Tibial nerve (tissue), 4 donors: ENCODE data around the gene ODAM. TPM values are rescaled to one million over a fixed set of nuclear protein-coding genes. Genes with fewer than 3 reads are reported as not detected.

Experiments
- DNase-seq, 2 donors: peaks; one replicate each; pipeline ENCODE4 v3.0.0-alpha.2; 2019; ENCODE audit warnings: low spot score in 2 of 2
- H3K27ac ChIP-seq, 4 donors: fragments of 200-600 bp; sonication (generic) in 3 of 4; one replicate each; pipeline ENCODE4 v1.5.1; 2017 to 2019; ENCODE audit warnings: mild to moderate bottlenecking in 1 of 4
- H3K27me3 ChIP-seq, 2 donors: fragments of 200-600 bp; sonication (generic) in 1 of 2; one replicate each; pipeline versions ENCODE4 v1.5.1 to v1.6.0; 2017 to 2019
- H3K36me3 ChIP-seq, 3 donors: fragments of 200-600 bp; sonication (generic); one replicate each; pipeline ENCODE4 v1.5.1; 2018 to 2019
- H3K4me1 ChIP-seq, 4 donors: fragments of 200-600 bp; sonication (generic) in 3 of 4; one replicate each; pipeline ENCODE4 v1.5.1; 2017 to 2019
- H3K4me3 ChIP-seq, 4 donors: fragments of 200-600 bp; sonication (generic) in 3 of 4; one replicate each; pipeline ENCODE4 v1.5.1; 2017 to 2019; ENCODE audit warnings: mild to moderate bottlenecking in 1 of 4, moderate library complexity in 1 of 4
- H3K9me3 ChIP-seq, 4 donors: fragments of 200-600 bp; sonication (generic) in 3 of 4; one replicate each; pipeline ENCODE4 v1.5.1; 2017 to 2019
- EP300 ChIP-seq, 2 donors: sonication (generic); formaldehyde crosslinking; IDR thresholded peaks; one replicate each; pipeline ENCODE4 v1.6.1; 2017; ENCODE audit warnings: antibody characterized with exemption in 2 of 2, mild to moderate bottlenecking in 1 of 2
- POLR2A ChIP-seq, 2 donors: fragments of 450-650 bp; IDR thresholded peaks; one replicate each; pipeline ENCODE4 v1.6.1; 2017; ENCODE audit warnings: antibody characterized with exemption in 2 of 2, mild to moderate bottlenecking in 2 of 2, moderate library complexity in 2 of 2
- WGBS, 2 donors: methylation state at CpG; one replicate each; pipeline ENCODE4 v1.1.5; 2018; 5-methylcytosine and 5-hydroxymethylcytosine counted together
- total RNA-seq, 4 donors: library from RNA; depleted of rRNA; stranded (reverse); fragments of >200 nt; gene quantifications; one replicate each; pipeline ENCODE4 v1.1.0, GENCODE V29; 2016
- TF ChIP-seq, protein P1 (sequence below), 5 experiments: fragments of 200-600 bp in 3 of 5; fragments of 450-650 bp in 2 of 5; sonication (generic) in 3 of 5; IDR thresholded peaks; one replicate each; pipeline ENCODE4 v1.5.1; 2016 to 2019; ENCODE audit warnings: antibody characterized with exemption in 5 of 5, mild to moderate bottlenecking in 3 of 5, moderate library complexity in 2 of 5

The ODAM gene
- total RNA-seq, 4 donors from 2014 or later, result not detected

DNA sequence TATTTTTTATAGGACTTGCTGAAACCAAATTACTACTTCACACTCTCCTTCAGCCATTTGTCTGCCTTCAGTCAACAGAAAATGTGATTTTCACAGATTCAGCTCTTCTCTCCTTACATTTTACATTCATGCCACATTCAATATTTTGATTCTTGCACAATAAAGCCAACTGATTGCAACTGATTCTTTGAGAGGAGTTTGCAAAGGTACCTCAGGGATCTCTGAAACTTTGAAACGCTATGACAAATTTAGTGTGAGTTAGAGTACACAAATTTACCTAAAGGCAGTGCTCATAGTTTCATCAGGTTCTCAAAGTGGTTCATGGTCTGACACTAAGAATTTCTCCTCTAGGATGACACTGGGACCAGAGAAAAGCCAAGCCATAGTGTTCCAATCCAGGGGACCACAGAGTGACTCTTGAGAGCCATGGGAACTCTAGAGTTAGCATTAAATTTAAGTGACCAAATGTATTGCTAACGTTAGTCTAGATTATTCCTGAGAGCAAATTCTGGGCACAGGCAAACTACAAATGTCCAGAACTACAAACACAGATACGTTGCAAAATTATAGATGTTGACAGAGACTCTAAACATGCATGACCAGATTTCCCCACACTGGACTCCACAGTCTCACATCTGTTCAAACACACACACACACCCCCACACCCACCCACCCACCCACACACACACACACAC, 55.9 kb downstream of the ODAM start:
- H3K27ac ChIP-seq, result no peak overlapping the region
- no peaks in the 10 kb centered on the region for H3K4me1 ChIP-seq
- H3K36me3 ChIP-seq, result no peaks in the 10 kb centered on the region
- no peaks in the 10 kb centered on the region for H3K9me3 ChIP-seq
- no peak for TF ChIP-seq POLR2A (IDR thresholded peaks at IDR 0.05)
- no peak for TF ChIP-seq EP300 (IDR thresholded peaks at IDR 0.05)
- TF ChIP-seq, protein P1, sequence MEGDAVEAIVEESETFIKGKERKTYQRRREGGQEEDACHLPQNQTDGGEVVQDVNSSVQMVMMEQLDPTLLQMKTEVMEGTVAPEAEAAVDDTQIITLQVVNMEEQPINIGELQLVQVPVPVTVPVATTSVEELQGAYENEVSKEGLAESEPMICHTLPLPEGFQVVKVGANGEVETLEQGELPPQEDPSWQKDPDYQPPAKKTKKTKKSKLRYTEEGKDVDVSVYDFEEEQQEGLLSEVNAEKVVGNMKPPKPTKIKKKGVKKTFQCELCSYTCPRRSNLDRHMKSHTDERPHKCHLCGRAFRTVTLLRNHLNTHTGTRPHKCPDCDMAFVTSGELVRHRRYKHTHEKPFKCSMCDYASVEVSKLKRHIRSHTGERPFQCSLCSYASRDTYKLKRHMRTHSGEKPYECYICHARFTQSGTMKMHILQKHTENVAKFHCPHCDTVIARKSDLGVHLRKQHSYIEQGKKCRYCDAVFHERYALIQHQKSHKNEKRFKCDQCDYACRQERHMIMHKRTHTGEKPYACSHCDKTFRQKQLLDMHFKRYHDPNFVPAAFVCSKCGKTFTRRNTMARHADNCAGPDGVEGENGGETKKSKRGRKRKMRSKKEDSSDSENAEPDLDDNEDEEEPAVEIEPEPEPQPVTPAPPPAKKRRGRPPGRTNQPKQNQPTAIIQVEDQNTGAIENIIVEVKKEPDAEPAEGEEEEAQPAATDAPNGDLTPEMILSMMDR (IDR thresholded peaks at IDR 0.05), result no peak
- WGBS, 2 donors, result 63 to 82% methylated on average over 3 of the region's 3 CpGs
- no peaks in the 10 kb centered on the region for H3K27me3 ChIP-seq
- no peak for DNase-seq
- no peak overlapping the region for H3K4me3 ChIP-seq

DNA sequence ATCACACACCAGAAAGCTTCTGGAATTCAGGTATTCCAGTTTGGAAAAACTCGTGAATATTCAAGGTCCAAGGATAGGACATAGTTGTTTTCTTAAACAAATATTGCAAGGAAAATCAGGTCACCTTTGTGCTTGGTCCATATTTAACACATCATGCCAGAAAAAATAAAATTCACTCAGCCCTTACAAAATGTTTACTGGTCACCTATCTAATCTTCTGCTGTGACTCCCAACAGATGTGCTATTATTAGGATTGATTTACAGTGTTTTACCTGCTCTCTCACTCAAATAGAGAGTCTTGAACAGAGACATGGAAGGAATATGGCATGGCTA, 56.4 kb downstream of the ODAM start:
- no peak for TF ChIP-seq POLR2A (IDR thresholded peaks at IDR 0.05)
- TF ChIP-seq, protein P1 (IDR thresholded peaks at IDR 0.05), result no peak
- no peak for TF ChIP-seq EP300 (IDR thresholded peaks at IDR 0.05)
- H3K4me3 ChIP-seq, result no peak overlapping the region
- no peaks in the 10 kb centered on the region for H3K4me1 ChIP-seq
- DNase-seq, result no peak
- H3K27ac ChIP-seq, result no peak overlapping the region
- no peaks in the 10 kb centered on the region for H3K36me3 ChIP-seq
- no peaks in the 10 kb centered on the region for H3K9me3 ChIP-seq
- H3K27me3 ChIP-seq, result no peaks in the 10 kb centered on the region
- 65 to 71% methylated on average over 1 of the region's 1 CpG for WGBS, 2 donors

Other genes starting within 250 kb of the ODAM start
- gene CSN2, start 230.0 kb upstream of the ODAM start, total RNA-seq, result not detected
- gene STATH, start 199.8 kb upstream of the ODAM start, total RNA-seq, result not detected
- not detected for gene HTN3, start 167.3 kb upstream of the ODAM start, total RNA-seq
- gene HTN1, start 145.3 kb upstream of the ODAM start, total RNA-seq, result not detected
- gene PRR27, start 41.5 kb upstream of the ODAM start, total RNA-seq, result not detected
- not detected for gene FDCSP, start 30.4 kb downstream of the ODAM start, total RNA-seq
- gene CSN3, start 46.9 kb downstream of the ODAM start, total RNA-seq, result not detected
- gene CABS1, start 139.3 kb downstream of the ODAM start, total RNA-seq, result not detected
- not detected for gene SMR3A, start 165.0 kb downstream of the ODAM start, total RNA-seq
- not detected for gene SMR3B, start 187.4 kb downstream of the ODAM start, total RNA-seq
- gene OPRPN, start 202.2 kb downstream of the ODAM start, total RNA-seq, result not detected